H9 (cell line): ENCODE measurements around the gene CYP24A1. TPM values are rescaled to one million over a fixed set of nuclear protein-coding genes. Genes with fewer than 3 reads are reported as not detected.

Experiments used
- DNase-seq: peaks from one replicate; pipeline ENCODE4 v3.0.0-alpha.2; 2017
- H2AFZ ChIP-seq: one replicate; pipeline ENCODE4 v1.6.1; 2013; ENCODE audit warnings: mild to moderate bottlenecking, low read length, control low read depth, moderate library complexity
- H2AK5ac ChIP-seq: 2 replicates; pipeline ENCODE4 v1.6.1; 2013; ENCODE audit warnings: low read length, control low read depth, mixed read lengths; ENCODE audit not compliant: insufficient read length
- H2BK120ac ChIP-seq: one replicate; pipeline ENCODE4 v1.6.1; 2013; ENCODE audit warnings: low read depth, mild to moderate bottlenecking, low read length, control low read depth, inconsistent platforms; ENCODE audit not compliant: poor library complexity, severe bottlenecking
- H2BK12ac ChIP-seq: 2 replicates; pipeline ENCODE4 v1.6.1; 2013; ENCODE audit warnings: low read length, control low read depth, mixed read lengths, low read depth; ENCODE audit not compliant: insufficient read length
- H2BK15ac ChIP-seq: 2 replicates; pipeline ENCODE4 v1.6.1; 2013; ENCODE audit warnings: low read depth, low read length, control low read depth
- H2BK20ac ChIP-seq: one replicate; pipeline ENCODE4 v1.6.1; 2013; ENCODE audit warnings: low read depth, mild to moderate bottlenecking, low read length, control low read depth, inconsistent platforms; ENCODE audit not compliant: poor library complexity, severe bottlenecking
- H2BK5ac ChIP-seq: 2 replicates; pipeline ENCODE4 v1.6.1; 2013; ENCODE audit warnings: low read length, control low read depth, mixed read lengths; ENCODE audit not compliant: insufficient read length
- H3K14ac ChIP-seq: 2 replicates; pipeline ENCODE4 v1.6.1; 2013; ENCODE audit warnings: low read length, control low read depth; ENCODE audit not compliant: insufficient read depth
- H3K18ac ChIP-seq: 2 replicates; pipeline ENCODE4 v1.6.1; 2013; ENCODE audit warnings: low read depth, mild to moderate bottlenecking, mixed read lengths, low read length, control low read depth; ENCODE audit not compliant: insufficient read length
- H3K23ac ChIP-seq: 2 replicates; pipeline ENCODE4 v1.6.1; 2013; ENCODE audit warnings: low read length, control low read depth, mixed read lengths, low read depth; ENCODE audit not compliant: insufficient read length
- H3K23me2 ChIP-seq: 2 replicates; pipeline ENCODE4 v1.6.1; 2013; ENCODE audit warnings: low read depth, mild to moderate bottlenecking, mixed read lengths, low read length, control low read depth; ENCODE audit not compliant: insufficient read length, poor library complexity, severe bottlenecking
- H3K27ac ChIP-seq: 2 replicates; pipeline ENCODE4 v1.5.1; 2013; ENCODE audit warnings: low read length, control low read depth, mixed read lengths, low read depth; ENCODE audit not compliant: insufficient read length
- H3K27me3 ChIP-seq: 2 replicates; pipeline ENCODE4 v1.6.1; 2013; ENCODE audit warnings: low read length, control low read depth, inconsistent platforms; ENCODE audit not compliant: insufficient read depth
- H3K4ac ChIP-seq: 2 replicates; pipeline ENCODE4 v1.6.1; 2013; ENCODE audit warnings: low read depth, mild to moderate bottlenecking, control low read depth, inconsistent platforms, low read length, moderate library complexity
- H3K4me1 ChIP-seq: 2 replicates; pipeline ENCODE4 v1.6.1; 2013; ENCODE audit warnings: low read length, control low read depth, inconsistent platforms; ENCODE audit not compliant: insufficient read depth
- H3K4me2 ChIP-seq: 2 replicates; pipeline ENCODE4 v1.6.1; 2013; ENCODE audit warnings: low read length, control low read depth, mixed read lengths; ENCODE audit not compliant: insufficient read length, insufficient read depth
- H3K56ac ChIP-seq: 2 replicates; pipeline ENCODE4 v1.6.1; 2013; ENCODE audit warnings: low read depth, mild to moderate bottlenecking, mixed read lengths, low read length, control low read depth; ENCODE audit not compliant: insufficient read length
- H3K79me1 ChIP-seq: 2 replicates; pipeline ENCODE4 v1.6.1; 2013; ENCODE audit warnings: low read depth, mild to moderate bottlenecking, moderate library complexity, low read length, control low read depth, inconsistent platforms; ENCODE audit not compliant: insufficient read depth, poor library complexity, severe bottlenecking
- H3K79me2 ChIP-seq: 2 replicates; pipeline ENCODE4 v1.6.1; 2013; ENCODE audit warnings: low read length, control low read depth, inconsistent platforms; ENCODE audit not compliant: insufficient read depth
- H3K9ac ChIP-seq: 2 replicates; pipeline ENCODE4 v1.6.1; 2013; ENCODE audit warnings: low read length, control low read depth, mixed read lengths; ENCODE audit not compliant: insufficient read length; ENCODE audit errors: extremely low read depth
- H3K9me3 ChIP-seq: one replicate; pipeline ENCODE4 v1.6.1; 2013; ENCODE audit warnings: low read depth, low read length, inconsistent platforms; ENCODE audit not compliant: control insufficient read depth
- H3T11ph ChIP-seq: one replicate; pipeline ENCODE4 v1.6.1; 2013; ENCODE audit warnings: mild to moderate bottlenecking, low read length, control low read depth, inconsistent platforms
- H4K20me1 ChIP-seq: one replicate; pipeline ENCODE4 v1.6.1; 2013; ENCODE audit not compliant: control insufficient read depth, insufficient read length, insufficient read depth
- H4K5ac ChIP-seq: 2 replicates; pipeline ENCODE4 v1.6.1; 2013; ENCODE audit warnings: low read depth, mild to moderate bottlenecking, mixed read lengths, low read length, control low read depth; ENCODE audit not compliant: insufficient read length
- H4K8ac ChIP-seq: replicated peaks from 2 replicates; pipeline ENCODE4 v1.6.1; 2013; ENCODE audit warnings: low read length, control low read depth, mixed read lengths, low read depth; ENCODE audit not compliant: insufficient read length
- H4K91ac ChIP-seq: 2 replicates; pipeline ENCODE4 v1.6.1; 2013; ENCODE audit warnings: low read depth, mild to moderate bottlenecking, moderate library complexity, mixed read lengths, low read length, control low read depth; ENCODE audit not compliant: insufficient read length
- H3K27ac Mint-ChIP-seq, 3 experiments: 2 replicates in 2 of 3; 3 replicates in 1 of 3; pipeline ENCODE4 v1.8.0; 2020 to 2021; ENCODE audit warnings: mixed read lengths in 3 of 3, mild to moderate bottlenecking in 1 of 3, moderate library complexity in 1 of 3
- H3K27me3 Mint-ChIP-seq: 2 replicates; pipeline ENCODE4 v1.8.0; 2021; ENCODE audit warnings: low read depth, mild to moderate bottlenecking, moderate library complexity, mixed read lengths
- H3K36me3 Mint-ChIP-seq, 3 experiments: 2 replicates in 2 of 3; 3 replicates in 1 of 3; pipeline ENCODE4 v1.8.0; 2020 to 2021; ENCODE audit warnings: low read depth in 3 of 3, mixed read lengths in 3 of 3; ENCODE audit not compliant: insufficient read depth in 1 of 3
- H3K4me1 Mint-ChIP-seq, 2 experiments: 2 replicates each; pipeline ENCODE4 v1.8.0; 2020; ENCODE audit warnings: mixed read lengths in 2 of 2
- H3K4me3 Mint-ChIP-seq, 2 experiments: 2 replicates in 1 of 2; 3 replicates in 1 of 2; pipeline ENCODE4 v1.8.0; 2020 to 2021; ENCODE audit warnings: mild to moderate bottlenecking in 2 of 2, mixed read lengths in 2 of 2, moderate library complexity in 1 of 2
- H3K9me3 Mint-ChIP-seq, 2 experiments: 2 replicates in 1 of 2; 3 replicates in 1 of 2; pipeline ENCODE4 v1.8.0; 2020; ENCODE audit warnings: mild to moderate bottlenecking in 2 of 2, mixed read lengths in 2 of 2, moderate library complexity in 1 of 2
- WGBS: extraction: QIAGEN DNeasy Blood & Tissue Kit; methylation state at CpG from one replicate; pipeline ENCODE4 v1.1.7; 2013; ENCODE audit warnings: missing lambda C conversion rate, low lambda C conversion rate, mixed read lengths; ENCODE audit not compliant: insufficient read length; ENCODE audit errors: extremely low coverage; 5-methylcytosine and 5-hydroxymethylcytosine counted together
- total RNA-seq: library from RNA; stranded (reverse); gene quantifications from 2 replicates; pipeline ENCODE4 v1.2.1, GENCODE V29; 2021
- TF ChIP-seq, protein P1 (sequence below): fragments of 200-600 bp; sonication (generic); conservative IDR thresholded peaks from 3 replicates; pipeline ENCODE4 v1.8.0; 2021; ENCODE audit warnings: antibody characterized with exemption, mild to moderate bottlenecking

CYP24A1 gene
- total RNA-seq, 1 experiment from 2014 or later: not detected

DNA sequence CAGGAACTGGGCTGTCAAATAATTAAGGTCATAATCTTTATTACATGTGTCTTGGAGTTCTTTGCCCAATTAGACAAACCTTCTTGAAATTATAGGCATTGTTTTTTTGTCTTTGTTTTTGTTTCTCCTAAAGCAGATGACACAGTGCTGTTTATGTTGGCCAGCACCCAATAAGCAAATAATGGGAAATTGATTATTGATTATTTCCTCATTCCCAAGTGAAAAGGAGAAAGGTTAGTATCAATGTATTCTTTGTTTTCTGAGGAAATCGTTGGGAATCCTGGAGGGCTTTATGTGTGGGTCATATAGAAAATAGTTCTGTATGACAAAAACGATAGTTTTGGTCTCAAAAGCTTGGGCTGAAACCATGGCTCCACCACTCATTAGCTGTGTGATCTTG, 4.5 kb upstream of the CYP24A1 start:
- Histone ChIP-seq H2BK120ac (no peak overlapping the region), H3K27ac (no peak overlapping the region), H2BK12ac (no peak overlapping the region), H4K5ac (no peak overlapping the region), H2BK20ac (no peak overlapping the region), H3K4ac (no peak overlapping the region), H3T11ph (no peak overlapping the region), H3K14ac (no peak overlapping the region), H2BK15ac (no peak overlapping the region), H3K79me1 (no peaks in the 10 kb centered on the region), H3K79me2 (no peaks in the 10 kb centered on the region), H3K23ac (no peak overlapping the region), H3K4me2 (no peak overlapping the region), H3K27me3 (peaks cover 14% of the 10 kb centered on the region), H4K91ac (no peak overlapping the region), H3K23me2 (peaks cover 15% of the 10 kb centered on the region), H2AFZ (no peak overlapping the region), H3K4me1 (no peaks in the 10 kb centered on the region), H3K18ac (no peak overlapping the region), H3K9ac (no peak overlapping the region), H2BK5ac (no peak overlapping the region), H3K56ac (no peak overlapping the region), H4K20me1 (no peaks in the 10 kb centered on the region), H4K8ac (no peak overlapping the region), H2AK5ac (no peak overlapping the region), H3K9me3 (no peaks in the 10 kb centered on the region)
- no peak overlapping the region for H3K4me3 Mint-ChIP-seq
- TF ChIP-seq, protein P1, sequence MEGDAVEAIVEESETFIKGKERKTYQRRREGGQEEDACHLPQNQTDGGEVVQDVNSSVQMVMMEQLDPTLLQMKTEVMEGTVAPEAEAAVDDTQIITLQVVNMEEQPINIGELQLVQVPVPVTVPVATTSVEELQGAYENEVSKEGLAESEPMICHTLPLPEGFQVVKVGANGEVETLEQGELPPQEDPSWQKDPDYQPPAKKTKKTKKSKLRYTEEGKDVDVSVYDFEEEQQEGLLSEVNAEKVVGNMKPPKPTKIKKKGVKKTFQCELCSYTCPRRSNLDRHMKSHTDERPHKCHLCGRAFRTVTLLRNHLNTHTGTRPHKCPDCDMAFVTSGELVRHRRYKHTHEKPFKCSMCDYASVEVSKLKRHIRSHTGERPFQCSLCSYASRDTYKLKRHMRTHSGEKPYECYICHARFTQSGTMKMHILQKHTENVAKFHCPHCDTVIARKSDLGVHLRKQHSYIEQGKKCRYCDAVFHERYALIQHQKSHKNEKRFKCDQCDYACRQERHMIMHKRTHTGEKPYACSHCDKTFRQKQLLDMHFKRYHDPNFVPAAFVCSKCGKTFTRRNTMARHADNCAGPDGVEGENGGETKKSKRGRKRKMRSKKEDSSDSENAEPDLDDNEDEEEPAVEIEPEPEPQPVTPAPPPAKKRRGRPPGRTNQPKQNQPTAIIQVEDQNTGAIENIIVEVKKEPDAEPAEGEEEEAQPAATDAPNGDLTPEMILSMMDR: no peak
- H3K4me1 Mint-ChIP-seq: peaks cover 13 to 14% of the 10 kb centered on the region in 2 experiments
- no peak for DNase-seq
- no CpG with 5 or more reads among the region's 2 CpGs for WGBS
- H3K27ac Mint-ChIP-seq: no peak overlapping the region
- peaks cover 39% of the 10 kb centered on the region for H3K27me3 Mint-ChIP-seq
- peaks cover 0 to 2% of the 10 kb centered on the region in 2 experiments; a peak in 1 of 5 replicates for H3K9me3 Mint-ChIP-seq
- no peaks in the 10 kb centered on the region for H3K36me3 Mint-ChIP-seq
